CD14-positive monocyte (primary cell): ENCODE data around the gene SMIM11. TPM values are rescaled to one million over a fixed set of nuclear protein-coding genes. Genes with fewer than 3 reads are reported as not detected.
"Not testable (repeated sequence)": the region's sequence is repeated elsewhere in the genome, so short reads cannot be mapped to it uniquely, and the experiment has no call there.

ENCODE experiments used
- DNase-seq, 3 donors: peaks; one replicate each; pipeline ENCODE4 v3.0.0-alpha.2; 2011 to 2022
- H2AFZ ChIP-seq: 2 replicates; pipeline ENCODE4 v1.6.0; 2012; ENCODE audit warnings: mild to moderate bottlenecking, low read depth, low read length, inconsistent platforms; ENCODE audit not compliant: insufficient read depth, poor library complexity, severe bottlenecking
- H3K27ac ChIP-seq, 2 donors: 1 replicate in 1 of 2; 2 replicates in 1 of 2; pipeline ENCODE4 v1.5.1; 2012 to 2013; ENCODE audit warnings: low read length in 2 of 2, control low read depth in 1 of 2, inconsistent platforms in 1 of 2, low read depth in 1 of 2, mild to moderate bottlenecking in 1 of 2
- H3K27me3 ChIP-seq, 2 donors: one replicate each; pipeline versions ENCODE4 v1.6.0 to v1.6.1; 2011 to 2013; ENCODE audit warnings: low read length in 2 of 2; ENCODE audit not compliant: control insufficient read depth in 2 of 2, insufficient read depth in 2 of 2
- H3K36me3 ChIP-seq, 2 donors: replicated peaks in 1 of 2; 1 replicate in 1 of 2; 2 replicates in 1 of 2; pipeline versions ENCODE4 v1.5.1 to v1.6.1; 2012 to 2013; ENCODE audit warnings: low read length in 2 of 2, control low read depth in 1 of 2, inconsistent platforms in 1 of 2, mild to moderate bottlenecking in 1 of 2; ENCODE audit not compliant: insufficient read depth in 2 of 2, control insufficient read depth in 1 of 2
- H3K4me1 ChIP-seq, 2 donors: 1 replicate in 1 of 2; 2 replicates in 1 of 2; pipeline versions ENCODE4 v1.5.1 to v1.6.1; 2012 to 2013; ENCODE audit warnings: low read length in 2 of 2, control low read depth in 1 of 2, inconsistent platforms in 1 of 2, mild to moderate bottlenecking in 1 of 2, moderate library complexity in 1 of 2; ENCODE audit not compliant: insufficient read depth in 2 of 2, control insufficient read depth in 1 of 2
- H3K4me2 ChIP-seq: replicated peaks from 2 replicates; pipeline ENCODE3; 2012; ENCODE audit warnings: low read length, moderate library complexity, mild to moderate bottlenecking; ENCODE audit not compliant: poor library complexity, severe bottlenecking; ENCODE audit errors: extremely low read depth
- H3K4me3 ChIP-seq, 3 experiments: fragments of 200-600 bp in 1 of 3; sonication (generic) in 1 of 3; replicated peaks in 1 of 3; 1 replicate in 2 of 3; 2 replicates in 1 of 3; pipeline ENCODE4 v1.5.1; 2011 to 2013; ENCODE audit warnings: low read length in 3 of 3, mild to moderate bottlenecking in 3 of 3, control low read depth in 2 of 3, low read depth in 2 of 3, inconsistent platforms in 1 of 3, moderate library complexity in 1 of 3
- H3K79me2 ChIP-seq: 2 replicates; pipeline ENCODE4 v1.6.0; 2012; ENCODE audit warnings: mild to moderate bottlenecking, control low read depth, inconsistent platforms, low read length, moderate library complexity; ENCODE audit not compliant: insufficient read depth
- H3K9ac ChIP-seq: 2 replicates; pipeline ENCODE4 v1.6.0; 2017; ENCODE audit warnings: low read length, mild to moderate bottlenecking; ENCODE audit not compliant: insufficient read depth, poor library complexity, severe bottlenecking
- H3K9me3 ChIP-seq, 2 donors: replicated peaks in 1 of 2; 1 replicate in 1 of 2; 2 replicates in 1 of 2; pipeline versions ENCODE4 v1.5.1 to v1.6.1; 2012 to 2013; ENCODE audit warnings: low read length in 2 of 2, control low read depth in 1 of 2; ENCODE audit not compliant: control insufficient read depth in 1 of 2, insufficient read depth in 1 of 2
- H4K20me1 ChIP-seq: 2 replicates; pipeline ENCODE4 v1.6.0; 2012; ENCODE audit warnings: mild to moderate bottlenecking, low read length, control low read depth, moderate library complexity; ENCODE audit not compliant: insufficient read depth
- H3K27ac Mint-ChIP-seq, 7 donors: one replicate each; pipeline ENCODE4 v1.8.0; 2020; ENCODE audit warnings: mild to moderate bottlenecking in 7 of 7, mixed read lengths in 7 of 7, moderate library complexity in 6 of 7, inconsistent platforms in 2 of 7
- H3K27me3 Mint-ChIP-seq, 3 donors: one replicate each; pipeline ENCODE4 v1.8.0; 2021 to 2022; ENCODE audit warnings: low read depth in 3 of 3, mild to moderate bottlenecking in 3 of 3, mixed read lengths in 3 of 3, moderate library complexity in 3 of 3, inconsistent platforms in 1 of 3
- H3K36me3 Mint-ChIP-seq, 2 donors: one replicate each; pipeline ENCODE4 v1.8.0; 2020; ENCODE audit warnings: mixed read lengths in 2 of 2, inconsistent platforms in 1 of 2, mild to moderate bottlenecking in 1 of 2
- H3K4me1 Mint-ChIP-seq: one replicate; pipeline ENCODE4 v1.8.0; 2020; ENCODE audit warnings: mild to moderate bottlenecking, mixed read lengths
- H3K4me3 Mint-ChIP-seq, 2 donors: one replicate each; pipeline ENCODE4 v1.8.0; 2020; ENCODE audit warnings: mild to moderate bottlenecking in 2 of 2, mixed read lengths in 2 of 2, moderate library complexity in 1 of 2
- H3K9me3 Mint-ChIP-seq, 7 donors: one replicate each; pipeline ENCODE4 v1.8.0; 2020 to 2022; ENCODE audit warnings: mixed read lengths in 7 of 7, mild to moderate bottlenecking in 6 of 7, moderate library complexity in 6 of 7, inconsistent platforms in 2 of 7
- WGBS: methylation state at CpG from one replicate; pipeline ENCODE4 v1.1.5; 2013; ENCODE audit warnings: missing lambda C conversion rate; ENCODE audit not compliant: insufficient coverage; 5-methylcytosine and 5-hydroxymethylcytosine counted together
- intact Hi-C, 2 donors: fragments of 100-400 bp; cut with micrococcal nuclease; formaldehyde crosslinking; loops; one replicate each; pipeline versions ENCODE4 v1.15.0 to v1.15.1; 2023
- polyA plus RNA-seq, 3 donors: library from polyadenylated mRNA; depleted of rRNA in 1 of 3; unstranded in 2 of 3; stranded (reverse) in 1 of 3; fragments of 300-500 nt in 2 of 3; fragments of >200 nt in 1 of 3; fragmentation: Illumina TruSeq in 2 of 3; gene quantifications; 1 replicate in 2 of 3; 2 replicates in 1 of 3; pipeline ENCODE4 v1.2.3, GENCODE V29; 2012 to 2021

Gene SMIM11
- polyA plus RNA-seq, 3 donors = 1.8 to 10.7 (median 4.0) TPM

DNA sequence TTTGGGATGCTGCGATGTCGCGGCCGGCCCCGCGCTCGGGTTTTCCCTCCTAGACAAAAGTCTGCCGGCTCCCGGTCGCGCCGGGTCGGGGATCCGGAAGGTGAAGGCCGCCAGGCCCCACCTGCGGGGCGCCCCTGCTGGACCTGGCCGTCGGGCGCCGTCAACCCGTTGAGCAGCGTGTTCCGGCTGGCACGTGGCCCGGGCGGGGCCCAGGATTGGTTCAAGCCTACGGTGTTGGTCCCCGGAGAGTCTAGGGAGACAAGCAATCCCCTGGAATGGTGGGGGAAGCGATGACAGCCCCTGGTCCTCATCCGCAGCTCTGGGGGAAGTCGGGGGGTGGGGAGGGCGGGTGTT is 289 bp downstream of the SMIM11 start:
- peaks cover 16% of the 10 kb centered on the region in 2 donors for H3K4me1 ChIP-seq
- H3K9ac ChIP-seq, H3K36me3 ChIP-seq, H3K36me3 Mint-ChIP-seq, H4K20me1 ChIP-seq, DNase-seq, H3K27me3 Mint-ChIP-seq, H3K27ac Mint-ChIP-seq, H3K9me3 ChIP-seq, H2AFZ ChIP-seq, H3K4me2 ChIP-seq, H3K9me3 Mint-ChIP-seq, H3K79me2 ChIP-seq, H3K27ac ChIP-seq, H3K4me3 ChIP-seq, H3K4me3 Mint-ChIP-seq, intact Hi-C loops, H3K27me3 ChIP-seq: not testable (repeated sequence)
- H3K4me1 Mint-ChIP-seq = peaks cover 20% of the 10 kb centered on the region
- whole genome bisulfite sequencing = no CpG with 5 or more reads among the region's 33 CpGs

GRCh38 chr21:34383138-34383537 is 7.8 kb downstream of the SMIM11 start:
- not testable (repeated sequence) for H3K36me3 ChIP-seq

GRCh38 chr21:34383724-34384415 is 8.6 kb downstream of the SMIM11 start:
- no CpG with 5 or more reads among the region's 14 CpGs for WGBS
- H3K9me3 ChIP-seq, H3K9me3 Mint-ChIP-seq, H2AFZ ChIP-seq, DNase-seq, H3K36me3 Mint-ChIP-seq, H3K9ac ChIP-seq, H3K27me3 Mint-ChIP-seq, H3K27ac ChIP-seq, H3K4me1 Mint-ChIP-seq, H3K4me2 ChIP-seq, H3K36me3 ChIP-seq, H3K4me1 ChIP-seq, H3K27ac Mint-ChIP-seq, H3K27me3 ChIP-seq, H3K4me3 ChIP-seq, H3K79me2 ChIP-seq, H3K4me3 Mint-ChIP-seq, H4K20me1 ChIP-seq, intact Hi-C loops: not testable (repeated sequence)

More at GRCh38 chr21:34383138-34383537, 7.8 kb downstream of the SMIM11 start:
- H3K4me3 Mint-ChIP-seq, H3K36me3 Mint-ChIP-seq, H3K9me3 ChIP-seq, H3K4me3 ChIP-seq, H3K9me3 Mint-ChIP-seq, H3K79me2 ChIP-seq, H3K27me3 ChIP-seq, H3K4me1 Mint-ChIP-seq, H3K27me3 Mint-ChIP-seq, intact Hi-C loops, H3K27ac ChIP-seq, H4K20me1 ChIP-seq, DNase-seq, H2AFZ ChIP-seq, H3K4me2 ChIP-seq, H3K9ac ChIP-seq, H3K27ac Mint-ChIP-seq, H3K4me1 ChIP-seq: not testable (repeated sequence)
- WGBS = no CpG with 5 or more reads among the region's 2 CpGs

DNA sequence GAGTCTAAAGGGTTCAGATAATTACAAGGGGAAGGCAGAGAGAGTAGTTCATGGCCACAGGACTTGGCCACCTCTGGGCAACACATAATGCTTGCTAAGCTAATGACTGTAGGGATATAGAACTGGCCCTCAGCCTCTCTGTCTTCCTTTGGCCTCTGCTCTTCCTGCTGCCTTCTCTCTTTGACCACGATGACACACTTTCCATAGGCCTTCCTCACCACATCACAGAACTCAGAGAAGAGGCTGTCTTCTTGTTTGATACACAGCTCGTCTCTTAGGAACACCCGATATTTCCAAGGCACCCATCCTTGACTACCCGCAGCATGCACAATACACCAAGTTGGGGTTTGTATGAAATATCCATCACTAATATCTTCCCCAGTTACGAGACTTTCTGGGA is 25.2 kb downstream of the SMIM11 start:
- H3K4me1 ChIP-seq, H3K27me3 ChIP-seq, H3K9me3 ChIP-seq, H3K9ac ChIP-seq, H3K36me3 Mint-ChIP-seq, H3K4me3 ChIP-seq, H4K20me1 ChIP-seq, H3K4me1 Mint-ChIP-seq, H3K36me3 ChIP-seq, H3K27me3 Mint-ChIP-seq, H3K9me3 Mint-ChIP-seq, H2AFZ ChIP-seq, H3K4me2 ChIP-seq, DNase-seq, intact Hi-C loops, H3K4me3 Mint-ChIP-seq, H3K27ac ChIP-seq, H3K27ac Mint-ChIP-seq, H3K79me2 ChIP-seq: not testable (repeated sequence)
- no CpG with 5 or more reads among the region's 5 CpGs for WGBS
